ENCODE data around the gene MPDZ. TPM values are rescaled to one million over a fixed set of nuclear protein-coding genes. Genes with fewer than 3 reads are reported as not detected.

Gene MPDZ
- total and polyA plus RNA-seq, 2 of the 4 experiments (the other 2 are of a cell fraction): 18.8 to 39.3 TPM

DNA sequence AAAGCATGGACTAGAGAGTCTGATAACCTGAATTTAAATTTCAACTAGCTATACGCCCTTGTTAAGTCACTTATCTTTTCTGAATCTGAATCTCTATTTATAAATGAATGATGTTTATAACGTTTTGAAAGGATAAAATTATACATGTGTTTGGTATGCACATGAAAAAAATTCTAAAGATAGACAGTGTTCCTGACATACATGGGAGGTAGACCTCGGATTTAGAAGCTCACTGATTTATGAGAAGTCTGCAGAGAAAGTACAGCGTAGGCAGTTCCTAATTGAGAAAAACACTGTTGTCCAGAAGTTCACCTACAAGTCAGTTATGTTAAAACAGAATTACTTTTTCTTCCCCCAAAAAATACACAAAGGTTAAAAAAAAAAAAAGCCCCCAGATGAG is 26.6 kb downstream of the MPDZ start:
- in situ Hi-C loops (cut with MboI; ENCODE audit: low sequenced_read_pairs): no loop called here
- no peak overlapping the region for H3K4me3 ChIP-seq (ENCODE audit: insufficient read depth, low read depth, low read length)
- peaks cover 3% of the 10 kb centered on the region; the same call in 1 of the 2 replicates for H3K9me3 ChIP-seq (ENCODE audit: control insufficient read depth, insufficient read depth, low read length)
- ATAC-seq (ENCODE audit: low read depth): no peak
- H3K27ac ChIP-seq (ENCODE audit: insufficient read depth, low read length): no peak overlapping the region
- H3K4me2 ChIP-seq (ENCODE audit: low read depth, low read length): no peak overlapping the region
- no peak overlapping the region for H3K56ac ChIP-seq (ENCODE audit: extremely low read depth, insufficient read depth, low read length)
- no peak overlapping the region for H3K4ac ChIP-seq (ENCODE audit: low read depth, low read length)
- no peak overlapping the region for H2BK15ac ChIP-seq (ENCODE audit: low read depth, low read length)
- H3K9me1 ChIP-seq (ENCODE audit: insufficient read depth, low read length): peaks cover 5% of the 10 kb centered on the region; the same call in 1 of the 2 replicates
- peaks cover 3% of the 10 kb centered on the region; the same call in 1 of the 2 replicates for H4K20me1 ChIP-seq (ENCODE audit: insufficient read depth, low read length)
- CTCF ChIA-PET: no interaction called here
- DNase-seq: no peak
- no peak overlapping the region for H4K5ac ChIP-seq (ENCODE audit: low read depth, low read length)
- H3K36me3 ChIP-seq (ENCODE audit: control insufficient read depth, insufficient read depth, low read length): no peaks in the 10 kb centered on the region
- no peak for TF ChIP-seq CHD1 (IDR thresholded peaks at IDR 0.05; ENCODE audit: low read depth, low read length)
- no peak for TF ChIP-seq POLR2A (IDR thresholded peaks at IDR 0.05; ENCODE audit: low read depth, low read length)
- TF ChIP-seq BHLHE40 (IDR thresholded peaks at IDR 0.05; ENCODE audit: low read depth, low read length): no peak
- no peak for TF ChIP-seq MAZ (IDR thresholded peaks at IDR 0.05; ENCODE audit: borderline replicate concordance, low read depth, low read length)
- no peak for TF ChIP-seq MXI1 (IDR thresholded peaks at IDR 0.05; ENCODE audit: borderline replicate concordance, low read depth, low read length)
- TF ChIP-seq, protein P1, sequence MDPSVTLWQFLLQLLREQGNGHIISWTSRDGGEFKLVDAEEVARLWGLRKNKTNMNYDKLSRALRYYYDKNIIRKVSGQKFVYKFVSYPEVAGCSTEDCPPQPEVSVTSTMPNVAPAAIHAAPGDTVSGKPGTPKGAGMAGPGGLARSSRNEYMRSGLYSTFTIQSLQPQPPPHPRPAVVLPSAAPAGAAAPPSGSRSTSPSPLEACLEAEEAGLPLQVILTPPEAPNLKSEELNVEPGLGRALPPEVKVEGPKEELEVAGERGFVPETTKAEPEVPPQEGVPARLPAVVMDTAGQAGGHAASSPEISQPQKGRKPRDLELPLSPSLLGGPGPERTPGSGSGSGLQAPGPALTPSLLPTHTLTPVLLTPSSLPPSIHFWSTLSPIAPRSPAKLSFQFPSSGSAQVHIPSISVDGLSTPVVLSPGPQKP (IDR thresholded peaks at IDR 0.05; ENCODE audit: borderline replicate concordance, low read depth, low read length): no peak
- TF ChIP-seq, protein P2, sequence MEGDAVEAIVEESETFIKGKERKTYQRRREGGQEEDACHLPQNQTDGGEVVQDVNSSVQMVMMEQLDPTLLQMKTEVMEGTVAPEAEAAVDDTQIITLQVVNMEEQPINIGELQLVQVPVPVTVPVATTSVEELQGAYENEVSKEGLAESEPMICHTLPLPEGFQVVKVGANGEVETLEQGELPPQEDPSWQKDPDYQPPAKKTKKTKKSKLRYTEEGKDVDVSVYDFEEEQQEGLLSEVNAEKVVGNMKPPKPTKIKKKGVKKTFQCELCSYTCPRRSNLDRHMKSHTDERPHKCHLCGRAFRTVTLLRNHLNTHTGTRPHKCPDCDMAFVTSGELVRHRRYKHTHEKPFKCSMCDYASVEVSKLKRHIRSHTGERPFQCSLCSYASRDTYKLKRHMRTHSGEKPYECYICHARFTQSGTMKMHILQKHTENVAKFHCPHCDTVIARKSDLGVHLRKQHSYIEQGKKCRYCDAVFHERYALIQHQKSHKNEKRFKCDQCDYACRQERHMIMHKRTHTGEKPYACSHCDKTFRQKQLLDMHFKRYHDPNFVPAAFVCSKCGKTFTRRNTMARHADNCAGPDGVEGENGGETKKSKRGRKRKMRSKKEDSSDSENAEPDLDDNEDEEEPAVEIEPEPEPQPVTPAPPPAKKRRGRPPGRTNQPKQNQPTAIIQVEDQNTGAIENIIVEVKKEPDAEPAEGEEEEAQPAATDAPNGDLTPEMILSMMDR (conservative IDR thresholded peaks at IDR 0.05; ENCODE audit: low read depth, low read length): no peak
- no peak overlapping the region for H2AK5ac ChIP-seq (ENCODE audit: low read depth, low read length)
- no TSS peak for BruUV-seq (replicated peaks)
- H3K18ac ChIP-seq (ENCODE audit: low read depth, low read length): no peak overlapping the region
- intact Hi-C loops (cut with micrococcal nuclease): no loop called here
- H4K8ac ChIP-seq (ENCODE audit: low read depth in 2 of 2, low read length in 2 of 2): no peak overlapping the region
- no peak overlapping the region for H2BK20ac ChIP-seq (ENCODE audit: low read depth, low read length)
- H2AK9ac ChIP-seq (replicated peaks; ENCODE audit: low read depth, low read length, poor library complexity): no peak overlapping the region
- no CpG with 5 or more reads among the region's 4 CpGs for WGBS, 2 experiments (ENCODE audit: extremely low coverage in 2 of 2, insufficient read length in 1 of 2)
- no peak overlapping the region for H2BK5ac ChIP-seq (ENCODE audit: low read depth, low read length, poor library complexity, severe bottlenecking)
- dilution Hi-C loops (cut with HindIII; ENCODE audit: low sequenced_read_pairs, unreplicated experiment): no loop called here
- H3K79me1 ChIP-seq (ENCODE audit: low read depth in 1 of 2, low read length in 2 of 2): peaks cover 4 to 6% of the 10 kb centered on the region in 2 experiments; a peak in 3 of 4 replicates
- no peak overlapping the region for H4K91ac ChIP-seq (ENCODE audit: insufficient read depth, low read depth, low read length)
- no peak overlapping the region for H3K9ac ChIP-seq (ENCODE audit: low read depth, low read length)
- no peak overlapping the region for H2AFZ ChIP-seq (replicated peaks; ENCODE audit: low read length, poor library complexity)
- no peak overlapping the region for H3K14ac ChIP-seq (replicated peaks; ENCODE audit: low read depth, low read length)
- POLR2A ChIA-PET (ENCODE audit: unreplicated experiment): interaction anchor here (0.6 kb wide), 1 partner anchor 110 kb away, joined by 3 read pairs; no protein-coding TSS in a partner anchor
- H3K27me3 ChIP-seq (ENCODE audit: control insufficient read depth, insufficient read depth, low read length): no peaks in the 10 kb centered on the region
- peaks cover 2% of the 10 kb centered on the region; the same call in 1 of the 2 replicates for H3K4me1 ChIP-seq (ENCODE audit: control insufficient read depth, insufficient read depth, low read length)
- no peak overlapping the region for H3K23ac ChIP-seq (ENCODE audit: low read depth, low read length)
- H2BK120ac ChIP-seq (ENCODE audit: low read depth, low read length): no peak overlapping the region
